DMS153 (cell line): ENCODE measurements around the gene ZNF561.

Experiments
- DNase-seq: peaks from one replicate; lab custom pipeline; 2025; lab: John Stamatoyannopoulos, UW

The ZNF561 gene

GRCh38 chr19:9580728-9581127, 40.3 kb downstream of the ZNF561 start:
- no peak for DNase-seq

GRCh38 chr19:9570255-9570654, 50.8 kb downstream of the ZNF561 start:
- no peak for DNase-seq

- no peak for DNase-seq
Observed at GRCh38 chr19:9566729-9567128, 54.3 kb downstream of the ZNF561 start.

GRCh38 chr19:9565900-9566705, 54.9 kb downstream of the ZNF561 start:
- no peak for DNase-seq
